ENCODE data around the gene TNFRSF4.

Gene TNFRSF4

GRCh38 chr1:1183833-1184775, 29.8 kb downstream of the TNFRSF4 start:
- Histone ChIP-seq H3K27ac (ENCODE audit: low read depth, low read length, poor library complexity, severe bottlenecking) (no peak overlapping the region), H3F3A (ENCODE audit: insufficient read depth, low read length) (no peaks in the 10 kb centered on the region), H2AFZ (ENCODE audit: low read length) (no peak overlapping the region), H3K9me2 (ENCODE audit: low read depth, low read length) (no peaks in the 10 kb centered on the region), H3K36me3 (ENCODE audit: insufficient read depth, low read length) (no peaks in the 10 kb centered on the region), H3K4me3 (ENCODE audit: low read depth, low read length, poor library complexity, severe bottlenecking) (no peak overlapping the region), H3K79me2 (ENCODE audit: insufficient read depth, low read length) (no peaks in the 10 kb centered on the region), H4K20me1 (ENCODE audit: insufficient read depth, low read length) (no peaks in the 10 kb centered on the region), H3K9me3 (ENCODE audit: low read length) (no peaks in the 10 kb centered on the region), H3K9ac (ENCODE audit: low read length) (no peak overlapping the region), H3K4me2 (ENCODE audit: low read length) (no peak overlapping the region), H3K4me1 (ENCODE audit: insufficient read depth, low read length, severe bottlenecking) (no peaks in the 10 kb centered on the region), H3K27me3 (ENCODE audit: insufficient read depth, low read length) (no peaks in the 10 kb centered on the region; the same call in 1 of the 2 replicates)
- TF ChIP-seq CTCF (IDR thresholded peaks at IDR 0.05; ENCODE audit: low read length) (no peak), EZH2 (IDR thresholded peaks at IDR 0.05; ENCODE audit: borderline replicate concordance, low read length) (no peak)

GRCh38 chr1:1183221-1183747, 30.7 kb downstream of the TNFRSF4 start:
- H3K9me3 ChIP-seq (ENCODE audit: low read length): no peaks in the 10 kb centered on the region
- no peak for TF ChIP-seq EZH2 (IDR thresholded peaks at IDR 0.05; ENCODE audit: borderline replicate concordance, low read length)
- TF ChIP-seq CTCF (IDR thresholded peaks at IDR 0.05; ENCODE audit: low read length): no peak
- H2AFZ ChIP-seq (ENCODE audit: low read length): no peak overlapping the region
- H3K27me3 ChIP-seq (ENCODE audit: insufficient read depth, low read length): no peaks in the 10 kb centered on the region; the same call in 1 of the 2 replicates
- H3F3A ChIP-seq (ENCODE audit: insufficient read depth, low read length): no peaks in the 10 kb centered on the region
- no peaks in the 10 kb centered on the region for H3K9me2 ChIP-seq (ENCODE audit: low read depth, low read length)
- no peaks in the 10 kb centered on the region for H4K20me1 ChIP-seq (ENCODE audit: insufficient read depth, low read length)
- no peaks in the 10 kb centered on the region for H3K36me3 ChIP-seq (ENCODE audit: insufficient read depth, low read length)
- no peak overlapping the region for H3K9ac ChIP-seq (ENCODE audit: low read length)
- no peak overlapping the region for H3K27ac ChIP-seq (ENCODE audit: low read depth, low read length, poor library complexity, severe bottlenecking)
- H3K79me2 ChIP-seq (ENCODE audit: insufficient read depth, low read length): no peaks in the 10 kb centered on the region
- H3K4me1 ChIP-seq (ENCODE audit: insufficient read depth, low read length, severe bottlenecking): no peaks in the 10 kb centered on the region
- no peak overlapping the region for H3K4me3 ChIP-seq (ENCODE audit: low read depth, low read length, poor library complexity, severe bottlenecking)
- H3K4me2 ChIP-seq (ENCODE audit: low read length): no peak overlapping the region

- no peaks in the 10 kb centered on the region for H4K20me1 ChIP-seq (ENCODE audit: insufficient read depth, low read length)
- TF ChIP-seq CTCF (IDR thresholded peaks at IDR 0.05; ENCODE audit: low read length) (no peak), EZH2 (IDR thresholded peaks at IDR 0.05; ENCODE audit: borderline replicate concordance, low read length) (no peak)
- H3K4me1 ChIP-seq (ENCODE audit: insufficient read depth, low read length, severe bottlenecking): no peaks in the 10 kb centered on the region
Observed at GRCh38 chr1:1182491-1183220, 31.3 kb downstream of the TNFRSF4 start.

More at GRCh38 chr1:1182491-1183220, 31.3 kb downstream of the TNFRSF4 start:
- Histone ChIP-seq H3K9me2 (ENCODE audit: low read depth, low read length) (no peaks in the 10 kb centered on the region), H3K27me3 (ENCODE audit: insufficient read depth, low read length) (no peaks in the 10 kb centered on the region; the same call in 1 of the 2 replicates), H3F3A (ENCODE audit: insufficient read depth, low read length) (no peaks in the 10 kb centered on the region), H3K79me2 (ENCODE audit: insufficient read depth, low read length) (no peaks in the 10 kb centered on the region), H3K36me3 (ENCODE audit: insufficient read depth, low read length) (no peaks in the 10 kb centered on the region), H2AFZ (ENCODE audit: low read length) (no peak overlapping the region), H3K4me3 (ENCODE audit: low read depth, low read length, poor library complexity, severe bottlenecking) (no peak overlapping the region), H3K9me3 (ENCODE audit: low read length) (no peaks in the 10 kb centered on the region), H3K9ac (ENCODE audit: low read length) (no peak overlapping the region), H3K27ac (ENCODE audit: low read depth, low read length, poor library complexity, severe bottlenecking) (no peak overlapping the region), H3K4me2 (ENCODE audit: low read length) (no peak overlapping the region)

All from OCI-LY1 (cell line).